Measurements from ENCODE around the gene PRPF19.

DNA sequence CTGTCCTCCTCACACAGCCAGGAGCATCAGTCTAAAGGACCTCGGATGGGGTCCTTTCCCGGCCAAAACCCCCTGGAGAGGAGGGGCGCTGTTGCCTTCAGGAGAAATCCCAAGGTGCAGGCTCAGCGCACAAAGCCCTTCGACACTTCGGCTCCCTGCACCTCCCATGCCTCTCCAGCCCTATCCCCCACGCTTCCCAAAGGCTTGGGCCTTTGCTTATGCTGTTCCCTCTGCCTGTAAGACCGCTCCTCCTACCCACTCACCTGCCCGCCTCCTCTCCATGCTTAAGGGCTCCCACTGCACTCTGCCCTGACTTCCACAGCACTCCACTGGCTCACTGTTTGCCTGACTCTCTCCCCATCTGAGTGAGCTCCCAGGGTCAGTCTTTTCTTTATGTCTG is 32.1 kb upstream of the PRPF19 start:
- TF ChIP-seq, protein P1, sequence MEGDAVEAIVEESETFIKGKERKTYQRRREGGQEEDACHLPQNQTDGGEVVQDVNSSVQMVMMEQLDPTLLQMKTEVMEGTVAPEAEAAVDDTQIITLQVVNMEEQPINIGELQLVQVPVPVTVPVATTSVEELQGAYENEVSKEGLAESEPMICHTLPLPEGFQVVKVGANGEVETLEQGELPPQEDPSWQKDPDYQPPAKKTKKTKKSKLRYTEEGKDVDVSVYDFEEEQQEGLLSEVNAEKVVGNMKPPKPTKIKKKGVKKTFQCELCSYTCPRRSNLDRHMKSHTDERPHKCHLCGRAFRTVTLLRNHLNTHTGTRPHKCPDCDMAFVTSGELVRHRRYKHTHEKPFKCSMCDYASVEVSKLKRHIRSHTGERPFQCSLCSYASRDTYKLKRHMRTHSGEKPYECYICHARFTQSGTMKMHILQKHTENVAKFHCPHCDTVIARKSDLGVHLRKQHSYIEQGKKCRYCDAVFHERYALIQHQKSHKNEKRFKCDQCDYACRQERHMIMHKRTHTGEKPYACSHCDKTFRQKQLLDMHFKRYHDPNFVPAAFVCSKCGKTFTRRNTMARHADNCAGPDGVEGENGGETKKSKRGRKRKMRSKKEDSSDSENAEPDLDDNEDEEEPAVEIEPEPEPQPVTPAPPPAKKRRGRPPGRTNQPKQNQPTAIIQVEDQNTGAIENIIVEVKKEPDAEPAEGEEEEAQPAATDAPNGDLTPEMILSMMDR (optimal IDR thresholded peaks at IDR 0.05 in 1 of 3, IDR thresholded peaks at IDR 0.05 in 1 of 3, conservative IDR thresholded peaks at IDR 0.05 in 1 of 3; ENCODE audit: extremely low read depth in 1 of 3, insufficient read depth in 2 of 3, low read length in 3 of 3): no peak
- TF ChIP-seq EZH2 (IDR thresholded peaks at IDR 0.05; ENCODE audit: low read length): no peak
